SU-DHL-6 (cell line): ENCODE measurements around the gene INPP4B.

ENCODE experiments used
- H2AFZ ChIP-seq: fragments of 200-600 bp; sonication (generic); 2 replicates; pipeline ENCODE4 v1.6.1; 2014; ENCODE audit warnings: low read depth, mild to moderate bottlenecking, moderate library complexity, mixed read lengths, antibody characterized with exemption, low read length; ENCODE audit not compliant: severe bottlenecking
- H3F3A ChIP-seq: fragments of 200-600 bp; shearing (Covaris generic); 2 replicates; pipeline ENCODE4 v1.6.0; 2016; ENCODE audit warnings: antibody characterized with exemption, mild to moderate bottlenecking; ENCODE audit not compliant: insufficient read depth
- H3K27ac ChIP-seq: fragments of 200-600 bp; sonication (generic); 2 replicates; pipeline ENCODE4 v1.5.1; 2016; ENCODE audit warnings: low read depth, mild to moderate bottlenecking, low read length, moderate library complexity, mixed read lengths
- H3K27me3 ChIP-seq: fragments of 200-600 bp; sonication (generic), shearing (Covaris generic); 2 replicates; pipeline ENCODE4 v1.6.0; 2014; ENCODE audit warnings: mild to moderate bottlenecking, low read length
- H3K36me3 ChIP-seq: fragments of 200-600 bp; sonication (generic); 2 replicates; pipeline ENCODE4 v1.6.1; 2014; ENCODE audit warnings: mild to moderate bottlenecking, low read length, mixed read lengths
- H3K4me2 ChIP-seq: fragments of 300-600, 200-600 bp; shearing (Covaris generic), sonication (generic); 2 replicates; pipeline ENCODE4 v1.6.0; 2014; ENCODE audit warnings: low read length, low read depth, mild to moderate bottlenecking; ENCODE audit not compliant: poor library complexity, severe bottlenecking
- H3K4me3 ChIP-seq: fragments of 200-600 bp; sonication (generic); 2 replicates; pipeline ENCODE4 v1.5.1; 2014; ENCODE audit warnings: antibody characterized with exemption, low read length, mild to moderate bottlenecking, mixed read lengths; ENCODE audit not compliant: insufficient read depth, poor library complexity, severe bottlenecking
- H3K79me2 ChIP-seq: fragments of 200-600 bp; sonication (generic); 2 replicates; pipeline ENCODE4 v1.6.1; 2014; ENCODE audit warnings: mild to moderate bottlenecking, low read length, moderate library complexity; ENCODE audit not compliant: insufficient read depth
- H3K9ac ChIP-seq: fragments of 200-600 bp; sonication (generic); 2 replicates; pipeline ENCODE4 v1.7.0; 2014; ENCODE audit warnings: mild to moderate bottlenecking, low read length
- H3K9me2 ChIP-seq: fragments of 200-600 bp; sonication (generic); replicated peaks from 2 replicates; pipeline ENCODE4 v1.6.1; 2014; ENCODE audit warnings: low read length; ENCODE audit not compliant: insufficient read depth
- H3K9me3 ChIP-seq: fragments of 200-600 bp; sonication (generic); 2 replicates; pipeline ENCODE4 v1.6.1; 2014; ENCODE audit warnings: low read length, mixed read lengths; ENCODE audit not compliant: insufficient read depth
- H4K20me1 ChIP-seq: fragments of 200-600 bp; sonication (generic); 2 replicates; pipeline ENCODE4 v1.6.1; 2014; ENCODE audit warnings: low read depth, mild to moderate bottlenecking, antibody characterized with exemption, low read length, moderate library complexity, mixed read lengths
- EZH2phosphoT487 ChIP-seq: fragments of 200-600 bp; sonication (generic), shearing (Covaris generic); conservative IDR thresholded peaks from 2 replicates; pipeline ENCODE4 v1.6.1; 2018; ENCODE audit warnings: mild to moderate bottlenecking, antibody characterized with exemption, low read length, moderate library complexity, mixed read lengths
- TF ChIP-seq, protein P1 (sequence below): fragments of 200-600 bp; sonication (generic); IDR thresholded peaks from one replicate; pipeline ENCODE4 v1.5.1; 2017; ENCODE audit warnings: antibody characterized with exemption, mild to moderate bottlenecking, low read length, moderate library complexity; ENCODE audit not compliant: insufficient read depth, poor library complexity, severe bottlenecking

INPP4B gene

DNA sequence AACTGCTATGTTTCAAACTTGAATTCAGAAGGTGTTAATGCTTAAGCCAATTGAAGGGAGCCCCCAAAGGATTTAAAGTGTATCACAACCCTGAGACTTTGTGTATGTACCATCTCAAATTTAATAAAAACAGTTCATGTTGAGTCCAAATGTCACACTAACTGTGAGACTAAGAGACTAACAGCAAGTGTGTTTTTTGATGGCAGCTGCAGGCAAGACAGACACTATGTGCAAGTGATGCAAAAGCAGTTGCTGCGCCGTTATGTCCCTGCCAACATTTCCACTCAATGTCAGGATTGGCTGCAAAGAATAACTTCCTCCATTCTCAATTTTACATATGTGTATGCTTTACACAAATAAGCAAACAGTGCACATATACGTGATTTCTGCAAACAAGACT is 615.1 kb downstream of the INPP4B start:
- Histone ChIP-seq H3K4me2 (no peak overlapping the region), H3K79me2 (no peaks in the 10 kb centered on the region), H4K20me1 (no peaks in the 10 kb centered on the region), H3K9ac (no peak overlapping the region), H2AFZ (no peak overlapping the region), H3K9me3 (no peaks in the 10 kb centered on the region), H3K27ac (no peak overlapping the region), H3F3A (no peaks in the 10 kb centered on the region), H3K9me2 (no peaks in the 10 kb centered on the region), H3K27me3 (no peaks in the 10 kb centered on the region), H3K36me3 (no peaks in the 10 kb centered on the region), H3K4me3 (no peak overlapping the region)
- no peak for TF ChIP-seq EZH2phosphoT487
- TF ChIP-seq, protein P1, sequence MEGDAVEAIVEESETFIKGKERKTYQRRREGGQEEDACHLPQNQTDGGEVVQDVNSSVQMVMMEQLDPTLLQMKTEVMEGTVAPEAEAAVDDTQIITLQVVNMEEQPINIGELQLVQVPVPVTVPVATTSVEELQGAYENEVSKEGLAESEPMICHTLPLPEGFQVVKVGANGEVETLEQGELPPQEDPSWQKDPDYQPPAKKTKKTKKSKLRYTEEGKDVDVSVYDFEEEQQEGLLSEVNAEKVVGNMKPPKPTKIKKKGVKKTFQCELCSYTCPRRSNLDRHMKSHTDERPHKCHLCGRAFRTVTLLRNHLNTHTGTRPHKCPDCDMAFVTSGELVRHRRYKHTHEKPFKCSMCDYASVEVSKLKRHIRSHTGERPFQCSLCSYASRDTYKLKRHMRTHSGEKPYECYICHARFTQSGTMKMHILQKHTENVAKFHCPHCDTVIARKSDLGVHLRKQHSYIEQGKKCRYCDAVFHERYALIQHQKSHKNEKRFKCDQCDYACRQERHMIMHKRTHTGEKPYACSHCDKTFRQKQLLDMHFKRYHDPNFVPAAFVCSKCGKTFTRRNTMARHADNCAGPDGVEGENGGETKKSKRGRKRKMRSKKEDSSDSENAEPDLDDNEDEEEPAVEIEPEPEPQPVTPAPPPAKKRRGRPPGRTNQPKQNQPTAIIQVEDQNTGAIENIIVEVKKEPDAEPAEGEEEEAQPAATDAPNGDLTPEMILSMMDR = no peak

DNA sequence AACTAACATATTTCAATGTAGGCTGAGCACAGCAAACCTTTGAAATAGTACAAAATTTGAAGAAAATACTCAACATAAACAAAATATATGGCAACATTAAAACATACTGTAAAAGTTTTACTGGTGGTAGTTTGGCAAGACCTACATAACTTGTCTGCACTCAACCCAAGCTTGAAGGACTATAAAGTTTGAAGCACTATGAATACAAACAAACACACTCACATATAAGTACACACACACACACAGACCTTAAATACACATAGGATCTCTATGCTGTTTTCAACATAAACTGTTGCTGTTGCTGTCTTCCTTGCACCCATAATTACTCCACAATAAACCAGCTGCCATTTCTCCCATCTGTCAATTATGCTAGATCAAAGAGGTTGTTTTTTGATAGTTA is 620.1 kb downstream of the INPP4B start:
- H3K79me2 ChIP-seq = no peaks in the 10 kb centered on the region
- no peaks in the 10 kb centered on the region for H3K9me3 ChIP-seq
- no peak overlapping the region for H3K9ac ChIP-seq
- no peaks in the 10 kb centered on the region for H3K27me3 ChIP-seq
- H3K4me3 ChIP-seq = no peak overlapping the region
- H3K36me3 ChIP-seq = no peaks in the 10 kb centered on the region
- no peak overlapping the region for H2AFZ ChIP-seq
- no peak overlapping the region for H3K4me2 ChIP-seq
- H3F3A ChIP-seq = no peaks in the 10 kb centered on the region
- no peaks in the 10 kb centered on the region for H4K20me1 ChIP-seq
- no peaks in the 10 kb centered on the region for H3K9me2 ChIP-seq
- TF ChIP-seq EZH2phosphoT487 = no peak
- TF ChIP-seq, protein P1 = no peak
- H3K27ac ChIP-seq = no peak overlapping the region

GRCh38 chr4:142222127-142222526 is 624.0 kb downstream of the INPP4B start:
- Histone ChIP-seq H3K79me2 (no peaks in the 10 kb centered on the region), H4K20me1 (no peaks in the 10 kb centered on the region), H3K4me3 (no peak overlapping the region), H3K9ac (no peak overlapping the region), H3K9me2 (no peaks in the 10 kb centered on the region), H2AFZ (no peak overlapping the region), H3K9me3 (no peaks in the 10 kb centered on the region), H3K27me3 (no peaks in the 10 kb centered on the region), H3K27ac (no peak overlapping the region), H3F3A (no peaks in the 10 kb centered on the region), H3K4me2 (no peak overlapping the region), H3K36me3 (no peaks in the 10 kb centered on the region)
- no peak for TF ChIP-seq EZH2phosphoT487
- TF ChIP-seq, protein P1 = no peak
